ENCODE measurements around the gene CCR2.
"Not testable (repeated sequence)": the region's sequence is repeated elsewhere in the genome, so short reads cannot be mapped to it uniquely, and the experiment has no call there.

The CCR2 gene

DNA sequence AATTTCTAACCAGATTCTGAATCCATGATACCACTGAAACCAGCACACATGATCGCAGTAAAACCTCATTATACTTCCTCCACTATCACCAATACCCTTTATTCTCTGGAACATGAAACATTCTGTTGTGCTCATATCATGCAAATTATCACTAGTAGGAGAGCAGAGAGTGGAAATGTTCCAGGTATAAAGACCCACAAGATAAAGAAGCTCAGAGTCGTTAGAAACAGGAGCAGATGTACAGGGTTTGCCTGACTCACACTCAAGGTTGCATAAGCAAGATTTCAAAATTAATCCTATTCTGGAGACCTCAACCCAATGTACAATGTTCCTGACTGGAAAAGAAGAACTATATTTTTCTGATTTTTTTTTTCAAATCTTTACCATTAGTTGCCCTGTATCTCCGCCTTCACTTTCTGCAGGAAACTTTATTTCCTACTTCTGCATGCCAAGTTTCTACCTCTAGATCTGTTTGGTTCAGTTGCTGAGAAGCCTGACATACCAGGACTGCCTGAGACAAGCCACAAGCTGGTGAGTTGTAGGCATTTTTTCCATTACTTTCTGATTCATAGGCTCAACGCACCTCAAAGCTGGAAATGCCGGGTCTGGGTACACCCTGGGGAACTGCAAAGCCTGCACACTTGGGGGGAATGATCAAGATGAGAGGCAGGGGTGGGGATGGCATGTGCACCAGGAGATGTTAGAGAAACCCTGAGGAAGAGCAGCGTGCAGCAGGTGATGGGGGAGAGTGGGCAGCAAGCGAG lies at the start of gene CCR2:
CCR2 (plus strand) TSS at position 465 of the 764 bp plus-strand sequence. CDS start 3,417 bp downstream, outside the sequence.
- DNase-seq (ENCODE audit: low read depth, low spot score) = no peak

DNA sequence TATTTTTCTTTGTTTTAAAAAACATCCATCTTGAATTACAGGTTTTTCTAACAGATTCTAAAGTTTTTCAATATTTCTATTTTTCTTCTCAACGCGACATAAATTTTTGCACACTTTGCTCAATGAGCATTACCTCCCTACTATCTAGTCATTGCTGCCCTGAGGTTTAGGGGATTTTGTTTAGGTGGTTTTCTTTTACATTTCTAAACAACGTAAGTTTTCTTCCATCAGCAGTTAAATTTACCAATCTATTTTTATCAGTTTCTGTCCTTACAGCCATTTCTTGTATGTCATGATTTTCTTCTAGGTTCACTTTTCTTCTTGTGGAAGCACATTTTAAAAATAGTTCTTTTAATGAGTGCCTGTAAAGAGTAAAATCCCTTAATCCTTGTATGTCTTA lies 49.2 kb upstream of the CCR2 start:
- no peak for DNase-seq (ENCODE audit: low read depth, low spot score)

DNA sequence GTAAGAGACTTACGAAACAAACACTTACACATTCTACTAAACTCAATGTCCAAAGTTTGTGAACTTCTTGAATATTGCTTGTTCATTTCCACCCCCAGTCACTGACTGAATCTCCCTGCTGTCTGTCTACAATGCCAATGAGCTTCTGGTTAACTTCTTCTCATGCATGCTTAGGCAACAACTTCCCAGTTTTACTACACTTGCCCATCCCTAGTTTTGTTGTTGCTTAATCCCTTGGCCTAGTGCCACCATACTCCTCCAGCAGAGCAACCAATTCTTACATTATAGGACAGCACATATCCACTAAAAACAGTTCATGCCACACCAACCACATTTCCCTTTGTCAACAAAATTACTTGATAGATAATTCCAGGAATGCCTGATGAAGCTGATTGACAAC lies 40.9 kb upstream of the CCR2 start:
- no peak for DNase-seq (ENCODE audit: low read depth, low spot score)

DNA sequence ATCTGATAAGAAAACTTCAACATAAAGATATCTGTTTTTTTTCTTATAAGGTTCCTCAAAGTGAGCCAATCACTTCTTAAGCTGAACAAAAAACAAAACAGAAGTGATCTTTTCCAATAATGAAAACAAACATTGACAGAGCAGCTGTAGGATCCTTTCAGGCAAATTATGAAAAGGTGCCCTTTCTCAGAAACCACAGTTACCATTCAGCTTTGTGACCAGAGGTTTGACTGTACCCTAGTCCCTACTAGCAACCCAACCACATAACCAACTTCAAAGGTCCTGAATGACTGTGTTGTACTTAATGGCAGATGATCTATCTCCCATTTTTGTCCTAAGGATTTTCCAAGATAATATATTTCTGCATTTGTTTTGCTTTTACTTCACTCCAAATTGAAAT lies 39.4 kb upstream of the CCR2 start:
- DNase-seq (ENCODE audit: low read depth, low spot score) = no peak

DNA sequence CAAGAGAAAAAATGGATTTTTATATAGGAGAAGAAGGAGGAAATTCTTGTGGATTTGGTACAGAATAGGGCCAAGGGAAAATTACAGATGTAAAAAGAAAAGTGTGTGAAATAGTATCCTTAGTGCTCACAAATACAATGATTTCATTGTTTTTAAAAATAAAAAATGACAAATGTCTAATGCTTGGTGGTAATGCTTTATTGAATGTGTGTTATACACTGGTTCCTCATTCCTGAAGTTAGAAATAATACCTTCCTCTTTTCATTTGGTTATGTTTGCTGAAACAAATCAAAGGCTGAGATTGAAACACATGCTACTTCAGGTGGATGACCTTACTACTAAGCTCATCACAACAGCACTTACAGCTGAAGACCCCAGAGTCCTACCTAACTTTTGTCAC lies 37.7 kb upstream of the CCR2 start:
- no peak for DNase-seq (ENCODE audit: low read depth, low spot score)

DNA sequence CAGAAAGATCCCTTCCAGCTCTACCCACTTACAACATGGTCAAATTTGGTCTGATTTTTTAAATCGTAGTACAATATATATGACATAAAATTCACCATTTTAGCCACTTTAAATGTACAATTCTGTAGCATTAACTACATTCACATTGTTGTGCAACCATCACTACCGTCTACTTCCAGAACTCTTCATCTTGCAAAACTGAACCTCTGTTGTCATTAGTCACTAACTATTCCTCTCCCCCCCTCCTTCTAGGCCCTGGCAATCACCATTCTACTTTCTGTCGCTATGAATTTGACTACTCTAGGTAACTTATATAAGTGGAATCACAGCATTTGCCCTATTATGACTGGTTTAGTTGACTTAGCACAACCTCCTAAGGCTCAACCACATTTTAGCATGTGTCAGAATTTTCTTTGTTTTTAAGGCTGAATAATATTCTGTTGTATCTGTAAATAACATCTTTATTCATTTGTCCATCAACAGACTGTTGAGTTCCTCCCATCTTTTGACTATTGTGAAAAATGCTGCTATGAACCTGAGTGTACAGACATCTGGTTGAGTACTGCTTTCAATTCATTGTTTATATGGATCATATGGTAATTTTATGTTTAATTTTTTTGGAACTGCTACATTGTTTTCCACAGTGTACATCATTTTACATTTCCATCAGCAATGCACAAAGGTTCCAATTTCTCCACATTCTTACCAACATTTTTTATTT lies 35.5 kb upstream of the CCR2 start:
- DNase-seq (ENCODE audit: low read depth, low spot score) = no peak

DNA sequence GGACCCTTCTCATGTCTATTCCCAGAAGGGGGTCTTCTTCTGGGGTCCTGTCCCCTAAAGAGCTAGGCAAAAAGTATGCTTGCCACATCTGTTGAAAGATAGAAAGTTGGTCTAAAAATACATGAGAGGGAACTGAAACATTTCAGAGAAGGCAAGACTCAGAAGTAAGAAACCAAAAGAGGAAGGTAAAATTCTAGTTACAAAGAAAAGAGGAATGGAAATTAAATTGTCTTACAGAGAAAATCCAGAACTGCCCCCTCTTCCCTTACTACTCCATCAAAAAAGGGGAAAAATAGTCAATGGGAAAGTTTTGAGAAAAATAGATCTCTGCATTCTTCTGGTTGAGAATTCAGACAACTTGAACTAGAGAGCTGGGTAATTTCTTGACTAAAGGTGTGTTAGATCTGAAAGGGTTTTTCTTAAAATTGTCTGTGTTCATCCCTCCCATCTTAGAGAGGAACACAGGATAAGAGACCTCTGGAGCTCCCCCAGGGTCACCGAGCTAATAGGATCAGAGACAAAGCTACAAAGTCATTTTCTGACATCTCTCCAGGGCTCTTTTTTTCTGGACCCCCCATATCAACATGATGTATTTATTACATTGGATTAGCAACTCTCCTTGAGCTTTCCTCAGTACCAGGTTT lies 32.3 kb upstream of the CCR2 start:
- no peak for DNase-seq (ENCODE audit: low read depth, low spot score)

DNA sequence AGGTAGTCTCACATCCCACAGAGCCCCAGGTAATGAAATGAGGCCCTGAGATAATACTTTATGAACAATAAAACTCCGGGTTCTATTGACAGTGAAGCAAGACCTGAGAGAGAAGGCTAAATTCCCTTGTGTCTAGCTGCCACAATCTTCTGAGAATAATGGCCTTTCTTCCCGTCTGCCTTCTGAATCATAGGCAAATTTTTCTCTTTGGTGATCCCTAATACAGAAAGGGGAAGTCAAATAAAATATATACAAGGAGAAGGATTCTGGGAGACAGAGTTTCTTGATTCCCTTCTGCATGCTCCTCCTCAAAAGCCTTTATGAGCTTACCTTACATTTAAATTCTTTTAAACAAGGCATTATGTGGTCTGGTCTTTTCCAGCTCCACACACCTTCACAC lies 29.9 kb upstream of the CCR2 start:
- no peak for DNase-seq (ENCODE audit: low read depth, low spot score)

DNA sequence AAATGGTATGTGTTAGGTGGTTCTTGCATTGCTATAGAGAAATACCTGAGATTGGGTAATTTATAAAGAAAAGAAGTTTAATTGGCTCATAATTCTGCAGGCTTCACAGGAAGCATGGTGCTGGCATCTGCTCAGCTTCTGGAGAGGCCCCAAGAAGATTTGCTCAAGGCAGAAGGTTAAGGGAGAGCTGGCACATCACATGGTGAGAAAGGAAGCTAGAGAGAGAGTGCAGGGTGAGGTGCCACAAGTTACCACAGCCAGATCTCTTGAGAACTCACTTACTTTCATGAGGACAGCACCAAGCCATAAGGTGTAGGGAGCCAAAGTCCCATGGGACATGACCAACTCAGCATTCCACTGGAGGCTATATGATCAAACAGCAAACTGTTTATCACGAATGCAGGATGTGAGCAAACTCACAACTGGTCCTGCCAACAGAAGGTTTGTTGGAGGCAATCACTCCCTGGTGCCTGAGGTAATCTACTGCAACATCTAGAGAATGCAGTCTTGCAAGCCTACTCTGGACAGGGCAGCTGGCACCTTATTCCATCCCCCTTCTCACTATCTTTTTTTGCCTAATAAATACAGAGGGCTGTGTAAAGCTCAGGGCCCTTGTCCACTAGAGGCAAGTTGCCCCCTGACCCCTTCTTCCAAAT lies 28.1 kb upstream of the CCR2 start:
- no peak for DNase-seq (ENCODE audit: low read depth, low spot score)

DNA sequence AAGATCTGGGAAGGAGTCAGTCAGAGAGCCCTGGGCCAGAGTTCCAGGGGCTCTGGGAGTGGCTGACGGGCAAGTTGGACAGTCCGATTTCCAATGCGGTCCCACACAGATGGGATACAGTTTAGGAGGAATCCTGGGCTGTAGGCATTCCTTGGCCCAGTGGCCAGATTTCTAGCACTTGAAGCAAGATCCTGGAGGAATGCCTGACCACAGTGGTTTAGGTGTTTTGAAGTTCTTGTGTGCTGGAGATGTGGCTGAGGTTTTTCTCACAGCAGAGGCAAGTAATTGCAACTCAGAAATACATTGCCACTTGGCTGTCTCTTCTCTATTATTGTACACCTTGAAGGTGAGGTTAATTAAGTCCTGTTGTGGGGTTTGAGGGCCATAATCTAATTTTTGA lies 23.2 kb upstream of the CCR2 start:
- DNase-seq (ENCODE audit: low read depth, low spot score) = not testable (repeated sequence)

DNA sequence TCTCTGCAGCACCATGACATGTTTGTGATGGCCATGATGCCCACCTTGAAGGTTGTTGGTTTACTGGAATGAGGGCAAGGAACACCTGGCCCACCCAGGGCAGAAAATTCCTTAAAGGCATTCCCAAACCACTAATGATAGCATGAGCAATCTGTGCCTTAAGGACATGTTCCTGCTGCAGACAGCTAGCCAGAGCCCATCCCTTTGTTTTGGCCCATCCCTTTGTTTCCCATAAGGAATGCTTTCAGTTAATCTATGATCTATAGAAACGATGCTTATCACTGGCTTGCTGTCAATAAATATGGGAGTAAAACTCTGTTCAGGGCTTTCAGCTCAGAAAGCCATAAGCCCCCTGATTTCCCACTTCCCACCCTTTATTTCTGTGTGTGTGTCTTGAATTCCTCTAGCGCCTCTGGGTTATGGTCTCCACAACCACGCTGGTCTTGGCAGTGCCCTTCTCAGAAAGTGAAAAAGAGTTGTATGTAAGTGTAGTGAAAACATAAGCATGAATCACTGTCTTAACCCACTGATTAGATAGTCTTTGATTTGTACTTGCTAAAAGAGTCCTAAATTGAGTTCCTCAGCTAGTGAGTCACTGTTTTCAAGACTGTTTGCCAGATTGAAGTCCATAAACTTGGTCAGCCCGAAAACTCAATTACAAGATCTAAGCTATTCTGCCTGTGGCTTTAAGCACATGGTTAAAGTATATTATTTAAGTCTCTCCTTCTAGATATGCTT lies 19.0 kb upstream of the CCR2 start:
- no peak for DNase-seq (ENCODE audit: low read depth, low spot score)

DNA sequence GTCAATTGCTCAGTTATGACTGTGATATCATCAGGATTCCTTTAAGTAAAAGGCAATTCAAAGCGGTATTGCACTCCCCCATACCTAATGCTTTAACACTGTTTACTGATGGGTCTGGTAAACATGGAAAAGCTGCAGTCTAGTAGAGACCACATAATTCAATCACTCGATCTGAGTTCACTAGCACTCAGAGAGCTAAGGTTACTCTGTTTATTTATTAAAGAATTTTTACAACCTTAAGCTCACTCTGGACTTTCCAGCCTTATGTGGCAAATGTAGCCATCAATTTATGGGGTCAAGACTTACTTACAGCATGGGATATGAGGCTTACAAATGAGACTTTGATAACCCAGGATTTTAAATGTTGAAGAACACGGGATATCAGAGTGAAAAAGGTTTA lies 18.4 kb upstream of the CCR2 start:
- no peak for DNase-seq (ENCODE audit: low read depth, low spot score)

DNA sequence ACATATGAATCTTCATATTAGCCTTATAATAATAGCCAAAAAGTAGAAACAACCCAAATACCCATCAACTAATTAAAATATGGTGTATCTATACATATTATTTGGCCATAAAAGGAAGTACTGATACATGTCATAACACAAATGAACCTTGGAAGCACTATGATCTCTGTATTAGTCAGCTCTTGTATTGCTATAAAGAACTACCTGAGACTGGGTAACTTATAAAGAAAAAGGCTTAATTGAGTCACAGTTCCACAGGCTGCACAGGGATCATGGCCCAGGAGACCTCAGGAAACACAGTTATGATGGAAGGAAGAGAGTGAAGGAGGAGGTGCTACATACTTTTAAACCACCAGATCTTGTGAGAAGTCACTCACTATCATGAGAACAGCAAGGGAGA lies 16.0 kb upstream of the CCR2 start:
- DNase-seq (ENCODE audit: low read depth, low spot score) = no peak

DNA sequence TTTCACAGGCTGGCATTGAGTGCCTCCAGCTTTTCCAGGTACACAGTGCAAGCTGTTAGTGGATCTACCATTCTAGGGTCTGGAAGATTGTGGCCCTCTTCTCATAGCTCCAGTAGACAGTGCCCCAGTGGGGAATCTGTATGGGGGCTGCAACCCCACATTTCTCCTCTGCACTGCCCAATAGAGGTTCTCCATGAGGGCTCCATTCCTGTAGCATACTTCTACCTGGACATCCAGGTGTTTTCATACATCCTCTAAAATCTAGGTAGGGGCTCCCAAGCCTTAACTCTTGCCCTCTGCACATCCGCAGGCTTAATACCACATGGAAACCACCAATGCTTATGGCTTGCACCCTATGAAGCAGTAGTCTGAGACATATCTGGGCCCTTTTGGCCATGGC lies 15.1 kb upstream of the CCR2 start:
- DNase-seq (ENCODE audit: low read depth, low spot score) = no peak

DNA sequence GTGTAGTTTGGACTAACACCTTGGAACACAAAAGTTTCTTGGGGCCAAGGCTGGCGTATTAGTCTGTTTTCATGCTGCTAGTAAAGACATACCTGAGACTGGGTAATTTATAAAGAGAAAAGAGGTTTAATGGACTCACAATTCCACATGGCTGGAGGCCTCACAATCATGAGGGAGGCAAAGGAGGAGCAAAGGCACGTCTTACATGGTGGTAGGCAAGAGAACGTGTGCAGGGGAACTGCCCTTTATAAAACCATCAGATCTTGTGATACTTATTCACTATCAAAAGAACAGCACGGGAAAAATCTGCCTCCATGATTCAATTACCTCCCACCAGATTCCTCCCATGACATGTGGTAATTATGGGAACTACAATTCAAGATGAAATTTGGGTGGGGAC lies 9.4 kb upstream of the CCR2 start:
- no peak for DNase-seq (ENCODE audit: low read depth, low spot score)

DNA sequence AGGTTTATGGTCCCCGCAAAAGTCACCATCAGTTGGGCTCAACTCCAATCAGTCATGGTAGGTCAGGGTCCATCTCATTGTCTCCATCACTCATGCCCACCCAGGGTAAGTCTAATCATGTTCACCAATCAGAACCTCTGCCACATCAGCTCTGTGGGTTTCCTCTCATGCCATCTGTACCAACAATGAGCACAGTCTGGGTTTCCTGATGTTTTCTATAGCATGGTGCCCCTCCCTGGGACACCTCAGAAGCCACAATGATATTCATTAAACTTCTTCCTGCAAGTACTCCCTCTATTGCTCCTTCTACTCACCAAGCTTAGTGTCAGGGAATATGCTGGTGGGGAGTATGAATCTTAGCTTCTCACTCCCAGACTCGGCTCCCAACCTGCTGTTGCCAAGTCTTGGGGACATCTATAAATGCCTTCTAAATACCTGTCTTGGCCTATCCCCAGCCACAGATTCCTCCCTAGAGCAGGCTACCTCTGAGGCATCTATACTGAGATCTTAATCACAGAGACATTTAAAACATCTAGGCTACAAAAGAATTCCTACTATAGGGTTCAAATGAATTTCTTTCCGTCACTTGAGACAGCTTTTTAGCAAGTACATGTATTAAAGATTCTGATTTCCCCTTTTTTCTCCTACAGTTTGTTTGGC lies 5.0 kb upstream of the CCR2 start:
- DNase-seq (ENCODE audit: low read depth, low spot score) = no peak

DNA sequence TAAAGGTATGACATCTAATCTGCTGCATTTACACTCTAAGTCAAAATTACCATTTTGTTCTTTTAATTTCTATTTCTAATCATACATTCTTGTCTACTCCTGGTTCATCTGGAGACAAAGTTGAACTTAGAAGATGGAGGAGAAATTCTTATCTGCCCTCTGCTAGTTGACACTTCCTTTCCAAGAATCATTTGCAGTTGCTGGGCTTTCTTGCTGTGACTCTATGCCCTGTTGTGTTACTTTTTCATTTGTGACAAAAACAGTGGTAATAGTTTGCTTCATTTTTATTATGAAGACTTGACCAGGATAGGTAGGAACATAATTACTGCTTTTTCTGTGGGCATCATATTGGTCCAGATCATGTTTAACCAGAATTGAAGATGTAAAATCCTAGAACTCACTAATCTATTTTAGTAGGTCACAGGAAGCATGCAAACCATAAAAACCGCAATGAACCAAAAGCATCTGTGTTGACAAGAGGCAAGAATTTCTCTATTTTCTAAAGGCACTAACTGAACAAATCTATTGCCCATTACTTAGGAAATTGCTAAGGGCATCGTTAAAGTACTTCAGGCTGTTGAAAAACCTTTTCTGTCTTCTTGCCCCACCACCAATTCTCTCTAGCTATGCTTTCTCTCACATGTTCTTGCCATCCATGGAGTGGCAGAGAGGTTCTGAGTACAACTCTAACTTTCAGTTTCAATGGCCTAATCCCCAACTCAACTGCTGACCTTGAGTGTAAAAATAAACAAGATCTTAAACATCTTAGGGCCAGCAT lies 4.2 kb upstream of the CCR2 start:
- DNase-seq (ENCODE audit: low read depth, low spot score) = no peak

DNA sequence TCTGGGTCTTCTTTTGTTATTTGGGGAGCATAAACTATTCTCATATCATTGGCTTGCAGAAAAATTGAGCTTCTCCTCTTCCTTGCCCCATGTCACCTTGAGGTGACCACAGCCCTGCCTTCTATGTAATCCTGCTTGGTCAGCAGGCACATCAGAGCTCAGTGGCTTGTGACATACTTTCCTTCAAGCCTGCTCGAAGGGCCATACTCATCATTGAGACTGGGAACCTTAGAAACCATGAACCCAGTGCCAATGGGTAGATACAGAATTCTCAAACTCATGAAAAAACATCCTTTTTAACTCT lies 3.7 kb upstream of the CCR2 start:
- no peak for DNase-seq (ENCODE audit: low read depth, low spot score)

DNA sequence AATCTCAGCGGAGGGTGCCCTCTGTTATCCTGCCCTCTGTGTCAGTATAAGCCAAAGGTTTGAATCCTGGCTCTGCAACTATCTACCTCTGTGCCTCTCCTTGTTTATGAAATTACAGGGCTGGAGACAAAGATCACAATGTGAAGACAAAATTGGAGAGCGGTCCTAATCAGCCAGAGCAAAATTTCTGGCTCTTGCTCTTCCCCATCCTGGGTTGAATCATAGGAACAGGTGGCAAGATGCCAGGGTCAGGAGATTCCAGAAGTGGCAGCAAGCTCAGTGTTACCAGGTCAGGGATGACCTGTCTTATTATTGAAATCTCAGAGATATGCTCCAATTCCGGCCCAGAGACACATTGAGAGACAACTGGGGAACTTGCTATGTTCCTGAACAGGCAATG lies 2.3 kb upstream of the CCR2 start:
- DNase-seq (ENCODE audit: low read depth, low spot score) = no peak

DNA sequence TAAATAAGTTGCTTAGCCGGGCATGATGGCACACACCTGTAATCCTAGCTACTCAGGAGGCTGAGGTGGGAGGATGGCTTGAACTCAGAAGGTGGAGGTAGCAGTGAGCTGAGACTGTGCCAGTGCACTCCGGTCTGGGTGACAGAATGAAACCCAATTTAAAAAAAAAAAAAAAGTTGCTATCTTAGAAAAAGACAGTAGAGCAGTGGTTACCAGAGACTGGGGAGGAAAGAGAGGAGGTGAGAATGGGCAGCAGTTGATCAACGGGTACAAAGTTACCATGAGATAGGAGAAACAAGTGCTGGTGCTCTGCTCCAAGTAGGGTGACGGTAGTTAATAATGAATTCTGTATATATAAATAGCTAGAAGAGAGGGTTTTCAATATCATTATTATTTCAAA lies 821 bp upstream of the CCR2 start:
- DNase-seq (ENCODE audit: low read depth, low spot score) = no peak

DNA sequence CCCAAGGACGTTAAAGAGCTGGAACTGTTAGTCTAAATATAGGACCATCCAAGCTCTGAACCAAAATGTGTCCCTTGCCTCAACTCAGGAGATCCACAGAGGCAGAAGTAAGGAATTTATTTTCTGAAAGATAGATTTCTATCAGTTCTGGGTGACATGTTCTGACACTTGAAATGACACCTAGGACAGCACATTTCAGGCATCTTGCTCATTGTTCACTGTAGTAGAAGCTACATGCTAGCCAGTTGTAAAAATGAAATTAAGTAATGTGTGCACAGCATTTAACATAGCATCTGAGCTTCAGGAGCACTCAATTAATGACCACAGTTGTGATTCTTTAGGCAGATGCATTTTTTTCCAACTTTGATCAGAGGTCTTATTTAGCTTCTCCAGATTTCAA lies 567 bp downstream of the CCR2 start:
- no peak for DNase-seq (ENCODE audit: low read depth, low spot score)

Measured in iPS DF 19.7 (cell line).